ENCODE measurements around the gene IPO9.
"Not testable (repeated sequence)": the region's sequence is repeated elsewhere in the genome, so short reads cannot be mapped to it uniquely, and the experiment has no call there.

Gene IPO9

GRCh38 chr1:201848230-201848629 is 19.3 kb downstream of the IPO9 start:
- no peak for DNase-seq (ENCODE audit: low spot score)

GRCh38 chr1:201849372-201850052 is 20.6 kb downstream of the IPO9 start:
- DNase-seq (ENCODE audit: low spot score) = no peak

GRCh38 chr1:201850053-201850397 is 21.1 kb downstream of the IPO9 start:
- DNase-seq (ENCODE audit: low spot score) = no peak

DNA sequence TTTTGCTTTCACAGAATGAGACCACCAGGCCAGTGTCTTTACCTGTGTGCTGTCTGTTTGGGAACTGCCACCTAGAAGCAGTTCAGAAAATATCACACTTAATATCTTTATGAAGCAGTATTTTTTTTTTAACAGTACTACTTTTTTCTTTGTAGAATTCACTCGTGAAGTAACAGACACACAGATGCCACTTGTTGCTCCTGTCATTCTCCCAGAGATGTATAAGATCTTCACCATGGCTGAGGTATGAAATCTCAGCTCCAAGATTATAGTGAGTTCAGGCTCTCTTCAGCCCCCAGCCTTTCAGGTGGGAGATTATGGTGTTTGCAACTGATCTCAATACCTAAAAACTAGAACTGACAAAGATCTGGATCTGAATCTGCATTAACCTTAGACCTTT is 23.0 kb downstream of the IPO9 start:
- no peak for DNase-seq (ENCODE audit: low spot score)

DNA sequence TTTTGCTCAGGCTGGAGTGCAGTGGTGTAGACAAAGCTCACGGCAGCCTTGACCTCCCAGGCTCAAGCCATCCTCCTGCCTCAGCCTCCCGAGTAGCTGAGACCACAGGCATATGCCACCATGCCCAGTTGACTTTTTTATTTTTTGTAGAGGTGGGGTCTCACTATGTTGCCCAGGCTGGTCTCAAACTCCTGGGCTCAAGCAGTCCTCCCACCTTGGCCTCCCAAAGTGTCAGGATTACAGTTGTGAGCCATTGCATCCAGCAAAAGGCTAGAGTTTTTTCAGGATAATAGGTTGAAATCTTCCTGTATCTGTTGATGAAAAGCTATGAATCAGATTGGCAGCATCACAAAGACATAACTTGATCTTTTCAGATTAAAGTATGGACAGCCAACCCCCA is 27.8 kb downstream of the IPO9 start:
- DNase-seq (ENCODE audit: low spot score) = not testable (repeated sequence)

DNA sequence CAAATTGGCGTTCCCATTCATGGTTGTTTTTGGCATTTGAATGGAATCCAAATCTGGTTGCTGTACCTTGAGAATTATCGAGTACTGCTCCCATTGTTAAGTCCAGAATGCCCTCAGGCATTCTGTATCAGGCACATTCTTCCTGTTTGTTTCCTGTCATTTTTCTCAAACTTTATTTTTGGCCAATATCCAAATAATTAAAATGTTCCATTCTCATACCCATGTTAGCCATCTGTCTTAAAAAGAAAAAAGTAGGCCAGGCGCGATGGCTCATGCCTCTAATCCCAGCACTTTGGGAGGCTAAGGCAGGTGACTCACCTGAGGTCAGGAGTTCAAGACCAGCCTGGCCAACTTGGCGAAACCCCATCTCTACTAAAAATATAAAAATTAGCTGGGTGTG is 30.5 kb downstream of the IPO9 start:
- no peak for DNase-seq (ENCODE audit: low spot score)

GRCh38 chr1:201861448-201861847 is 32.5 kb downstream of the IPO9 start:
- no peak for DNase-seq (ENCODE audit: low spot score)

- no peak for DNase-seq (ENCODE audit: low spot score)
Measured at GRCh38 chr1:201870397-201870796, 41.4 kb downstream of the IPO9 start.

DNA sequence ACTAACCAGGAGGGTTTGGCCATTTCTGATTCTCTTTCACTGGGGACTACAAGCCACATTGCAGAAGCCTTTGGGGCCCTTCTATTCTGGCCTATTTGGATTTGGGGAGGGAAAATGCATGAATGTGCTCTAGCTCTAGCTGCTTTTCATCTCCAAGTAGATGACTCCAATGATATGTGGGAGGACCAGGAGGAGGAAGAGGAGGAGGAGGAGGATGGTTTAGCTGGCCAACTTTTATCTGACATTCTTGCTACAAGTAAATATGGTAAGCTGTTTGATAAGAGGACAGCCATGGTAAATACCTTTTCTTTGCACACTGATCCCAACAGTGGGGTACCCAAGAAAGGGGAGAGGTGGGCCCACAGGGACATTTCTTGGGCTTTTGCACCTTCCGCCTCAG is 45.7 kb downstream of the IPO9 start:
- DNase-seq (ENCODE audit: low spot score) = no peak

DNA sequence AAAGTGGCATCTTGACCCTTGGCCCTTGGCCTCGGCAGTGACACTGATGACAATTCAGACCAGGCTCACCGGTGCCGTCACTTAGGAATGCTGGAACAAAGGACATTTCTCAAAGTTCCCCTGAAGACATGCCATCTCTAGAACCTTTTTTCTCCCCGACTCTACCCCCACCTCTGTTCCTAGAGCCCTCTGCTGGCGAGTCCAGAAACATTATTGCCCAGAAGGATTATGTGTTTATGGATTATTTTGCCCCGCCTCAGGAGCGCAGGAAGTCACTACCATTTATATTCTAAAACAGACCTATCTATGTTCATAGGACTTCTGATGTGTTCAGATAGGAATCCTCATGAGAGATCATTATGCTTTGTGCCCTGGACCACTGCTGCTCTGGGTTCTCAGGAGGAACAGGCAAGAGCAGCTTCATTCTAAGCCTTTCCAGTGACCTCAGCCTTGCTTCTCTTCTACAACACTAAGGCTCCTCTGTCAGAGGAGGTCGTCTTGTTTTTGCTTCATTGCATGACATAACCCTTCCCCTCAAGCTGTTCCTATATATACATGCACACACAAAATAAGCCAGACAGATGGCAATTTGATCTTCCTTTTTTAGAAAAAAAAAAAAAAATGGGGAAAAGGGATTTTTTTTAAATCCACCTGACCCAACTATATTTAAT is 47.3 kb downstream of the IPO9 start:
- no peak for DNase-seq (ENCODE audit: low spot score)

DNA sequence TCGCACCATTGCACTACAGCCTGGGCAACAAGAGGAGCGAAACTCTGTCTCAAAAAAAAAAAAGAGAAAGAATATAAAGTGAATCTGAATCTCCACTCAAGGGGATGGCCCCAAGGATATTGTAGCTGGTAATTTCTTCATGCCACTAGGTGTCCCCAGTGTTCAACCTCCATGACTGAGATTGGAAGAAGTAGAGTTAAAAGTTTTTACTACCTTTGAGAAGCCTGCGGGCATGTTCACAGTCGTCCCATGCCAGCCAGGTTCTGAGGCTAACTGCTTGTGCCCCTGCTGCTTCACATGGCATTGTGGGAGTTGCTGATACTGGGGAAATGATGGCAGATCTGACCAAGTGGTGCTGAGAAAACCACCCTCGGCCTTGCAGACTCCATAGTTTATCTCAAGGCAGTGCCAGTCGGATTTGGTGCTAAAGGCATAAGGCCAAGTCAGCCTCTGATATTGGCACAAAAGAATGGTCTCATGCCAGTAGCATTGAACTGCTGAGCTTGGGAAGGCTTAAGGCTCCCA is 49.0 kb downstream of the IPO9 start:
- DNase-seq (ENCODE audit: low spot score) = peak; percentile 74

DNA sequence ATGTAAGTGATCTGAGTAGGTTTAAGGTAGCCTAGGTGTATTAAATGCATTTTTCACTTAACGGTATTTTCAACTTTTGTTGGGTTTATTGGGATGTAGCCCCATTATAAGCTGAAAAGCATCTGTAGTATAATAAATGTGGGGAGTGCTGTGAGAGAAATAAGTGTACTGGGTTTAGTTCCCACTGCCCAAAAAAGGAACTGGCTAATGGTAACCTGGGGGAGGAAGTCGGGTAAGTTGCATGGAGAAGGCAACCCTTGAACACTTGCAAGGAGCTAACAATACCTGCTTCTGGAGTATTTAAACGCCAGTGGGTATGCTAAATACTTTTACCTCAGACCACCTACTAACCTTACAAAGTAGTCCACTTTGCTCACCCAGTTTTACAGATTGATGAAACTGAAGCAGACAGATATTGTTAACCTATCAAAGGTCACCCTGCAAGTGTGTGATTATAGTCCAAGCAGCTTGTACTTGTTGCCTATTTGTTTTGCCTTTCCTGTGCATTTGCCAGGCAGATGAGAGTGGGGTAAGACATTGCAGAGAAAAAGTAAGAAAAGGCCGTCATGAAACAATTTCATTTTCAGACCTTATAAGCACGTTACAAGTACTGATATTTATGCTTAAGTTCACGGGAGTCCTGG is 52.1 kb downstream of the IPO9 start:
- DNase-seq (ENCODE audit: low spot score) = no peak

DNA sequence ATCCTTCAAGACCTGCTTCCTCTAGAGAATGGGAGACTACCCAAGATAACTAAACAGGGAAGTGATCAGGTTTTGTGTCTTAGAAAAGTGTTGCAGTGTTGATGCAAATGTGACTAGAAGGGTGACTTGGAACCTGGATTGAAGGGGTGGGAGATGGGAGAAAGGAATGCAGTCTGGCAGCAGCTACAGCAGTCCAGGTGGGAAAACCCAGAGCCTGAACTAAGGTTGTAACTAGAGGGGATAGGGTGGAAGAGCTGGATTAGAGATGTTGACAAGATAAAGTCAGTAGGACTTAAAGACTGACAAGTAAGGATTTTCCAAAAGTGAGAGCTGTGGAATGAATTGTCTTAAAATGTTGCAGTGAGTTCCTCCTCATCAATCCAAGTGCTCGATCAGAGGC is 52.7 kb downstream of the IPO9 start:
- DNase-seq (ENCODE audit: low spot score) = no peak

DNA sequence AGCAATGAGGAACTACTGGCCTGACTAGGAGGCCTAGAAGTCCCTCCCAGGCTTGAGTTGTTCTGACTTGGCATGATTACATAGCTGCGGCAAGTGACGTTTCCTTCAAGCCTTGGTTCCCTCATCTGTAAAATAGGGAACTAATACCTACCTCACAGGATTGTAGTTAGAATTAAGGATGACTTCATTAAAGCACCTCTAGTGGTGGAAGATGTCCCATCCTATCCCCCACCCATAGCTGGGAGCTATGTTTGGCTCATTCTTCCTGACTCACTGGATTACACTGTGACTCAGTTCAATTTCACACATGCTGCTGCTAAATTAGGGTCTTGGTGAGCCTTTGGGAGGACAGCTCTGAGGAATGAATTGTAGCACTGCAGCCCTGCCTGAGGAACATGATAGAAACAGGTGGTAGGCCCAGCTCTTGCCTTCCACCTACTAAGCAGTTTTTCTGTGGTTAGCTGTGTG is 53.7 kb downstream of the IPO9 start:
- peak; percentile 66 for DNase-seq (ENCODE audit: low spot score)

DNA sequence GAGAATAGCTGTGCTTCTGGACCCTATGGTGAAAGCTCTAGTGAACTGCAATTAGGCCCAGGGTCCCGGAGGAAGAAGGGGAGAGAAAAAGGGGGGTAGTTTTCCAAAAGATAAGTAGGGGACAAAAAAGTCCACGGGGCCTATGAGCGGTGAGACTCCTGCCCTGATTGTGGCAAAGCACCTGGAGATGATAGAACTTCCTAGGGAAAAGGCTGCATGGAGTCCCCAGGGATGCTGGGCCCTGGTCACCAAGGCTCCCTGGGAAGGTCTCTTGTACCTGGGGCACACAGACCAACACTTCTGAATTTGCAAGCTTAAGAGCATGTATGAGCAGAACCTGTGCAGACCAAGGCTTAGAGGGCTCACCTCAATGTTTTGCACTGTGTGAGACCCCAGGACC is 54.3 kb downstream of the IPO9 start:
- DNase-seq (ENCODE audit: low spot score) = no peak

GRCh38 chr1:201883786-201884185 is 54.8 kb downstream of the IPO9 start:
- peak; percentile 84 for DNase-seq (ENCODE audit: low spot score)

DNA sequence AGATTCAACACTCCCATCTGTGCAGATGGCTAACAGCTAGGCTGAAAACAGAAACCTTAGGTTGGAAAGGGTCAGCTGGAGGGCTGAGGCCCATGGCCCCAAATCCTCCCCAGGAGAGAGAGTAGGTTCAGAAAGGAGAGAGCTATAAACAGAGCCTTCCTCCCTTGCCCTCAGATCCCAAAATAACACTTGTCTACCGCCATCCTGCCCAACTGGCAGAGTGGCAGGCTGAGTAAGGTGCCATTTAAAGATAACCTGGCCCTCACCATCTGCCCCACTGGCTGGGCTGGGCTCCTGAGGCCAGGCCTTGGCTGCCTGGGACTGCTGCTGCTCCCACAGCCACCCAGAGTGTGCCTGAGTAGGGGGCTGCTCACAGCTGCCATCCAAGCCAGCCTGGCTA is 55.5 kb downstream of the IPO9 start:
- peak; percentile 70 for DNase-seq (ENCODE audit: low spot score)

DNA sequence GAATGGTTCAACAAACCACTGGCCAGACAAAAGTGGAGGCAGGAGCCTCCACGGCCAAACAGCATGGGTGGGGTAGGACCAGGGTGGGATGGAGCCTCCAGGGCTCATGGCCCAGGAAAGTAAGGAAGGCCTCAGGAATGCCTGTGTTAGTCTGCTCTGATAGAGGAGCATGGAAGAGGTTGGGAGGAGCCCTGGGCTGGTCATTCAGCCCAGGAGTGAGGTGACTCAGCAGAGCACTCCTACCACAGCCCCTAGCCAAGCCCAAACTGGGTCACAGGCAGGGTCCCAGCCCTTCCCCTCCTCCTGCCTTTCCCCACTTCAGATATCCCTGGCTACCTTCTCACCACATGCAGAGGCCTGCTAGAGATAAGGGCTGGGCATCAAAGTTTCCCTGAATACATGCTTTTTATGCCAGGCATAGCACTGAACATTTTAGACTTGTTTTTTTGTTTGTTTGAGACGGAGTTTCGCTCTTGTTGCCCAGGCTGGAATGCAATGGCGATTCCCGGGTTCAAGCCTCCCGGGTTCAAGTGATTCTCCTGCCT is 56.6 kb downstream of the IPO9 start:
- DNase-seq (ENCODE audit: low spot score) = peak; percentile 71

GRCh38 chr1:201886103-201886885 is 57.3 kb downstream of the IPO9 start:
- DNase-seq (ENCODE audit: low spot score) = peak; percentile 24

GRCh38 chr1:201887116-201887866 is 58.3 kb downstream of the IPO9 start:
- no peak for DNase-seq (ENCODE audit: low spot score)
